ENCODE measurements around the gene NME9. TPM values are rescaled to one million over a fixed set of nuclear protein-coding genes. Genes with fewer than 3 reads are reported as not detected.
"Not testable (repeated sequence)": the region's sequence is repeated elsewhere in the genome, so short reads cannot be mapped to it uniquely, and the experiment has no call there.

NME9 gene, protein sequence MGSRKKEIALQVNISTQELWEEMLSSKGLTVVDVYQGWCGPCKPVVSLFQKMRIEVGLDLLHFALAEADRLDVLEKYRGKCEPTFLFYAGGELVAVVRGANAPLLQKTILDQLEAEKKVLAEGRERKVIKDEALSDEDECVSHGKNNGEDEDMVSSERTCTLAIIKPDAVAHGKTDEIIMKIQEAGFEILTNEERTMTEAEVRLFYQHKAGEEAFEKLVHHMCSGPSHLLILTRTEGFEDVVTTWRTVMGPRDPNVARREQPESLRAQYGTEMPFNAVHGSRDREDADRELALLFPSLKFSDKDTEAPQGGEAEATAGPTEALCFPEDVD
- polyA plus RNA-seq (ENCODE audit: insufficient read length): 0.90 TPM

DNA sequence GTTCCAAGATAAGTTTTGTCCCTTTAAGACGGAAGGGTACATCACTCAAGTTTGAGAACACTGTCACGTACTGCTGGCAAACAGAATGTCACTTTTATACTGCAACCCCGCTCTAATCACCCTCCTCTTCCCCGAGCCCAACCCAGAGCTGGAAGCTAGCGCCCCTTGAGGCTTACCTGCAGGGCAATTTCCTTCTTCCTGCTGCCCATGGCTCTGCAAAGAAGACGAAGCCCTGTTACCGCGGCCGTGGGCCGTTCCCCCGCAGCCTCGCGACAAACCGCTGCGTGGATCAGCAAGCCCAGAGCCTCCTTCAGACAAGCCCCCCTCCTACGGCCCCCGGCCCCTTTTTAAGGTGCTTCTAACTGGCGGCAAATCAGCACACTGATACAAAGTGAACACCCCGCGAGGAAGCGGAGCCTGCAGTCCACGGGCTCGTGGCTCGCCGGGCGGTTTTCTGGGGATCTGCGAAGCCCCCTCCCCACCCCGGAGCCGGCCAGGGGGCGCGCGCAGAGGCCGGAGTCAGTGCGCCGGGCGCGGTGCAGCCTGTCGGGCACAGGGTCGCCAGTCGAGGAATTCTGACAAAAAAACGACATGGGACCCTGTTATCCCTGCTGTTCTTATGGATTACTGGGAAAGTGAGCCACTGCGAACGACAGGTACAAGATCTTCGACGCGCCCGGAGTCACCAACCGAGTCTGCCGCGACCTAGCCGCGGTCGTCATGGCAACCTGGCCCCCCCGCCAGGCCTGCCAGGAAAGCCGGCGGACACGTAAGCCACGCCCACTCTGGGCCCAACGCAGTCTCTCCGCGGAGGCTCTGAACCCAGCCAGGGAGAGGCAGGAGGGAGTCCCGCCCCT is at the start of gene NME9:
Gene NME9, minus strand, starts transcription at position 725 of the 857 bp plus-strand sequence. Its CDS starts 516 bp downstream, at position 209.
- no peak for DNase-seq (ENCODE audit: low read depth)

DNA sequence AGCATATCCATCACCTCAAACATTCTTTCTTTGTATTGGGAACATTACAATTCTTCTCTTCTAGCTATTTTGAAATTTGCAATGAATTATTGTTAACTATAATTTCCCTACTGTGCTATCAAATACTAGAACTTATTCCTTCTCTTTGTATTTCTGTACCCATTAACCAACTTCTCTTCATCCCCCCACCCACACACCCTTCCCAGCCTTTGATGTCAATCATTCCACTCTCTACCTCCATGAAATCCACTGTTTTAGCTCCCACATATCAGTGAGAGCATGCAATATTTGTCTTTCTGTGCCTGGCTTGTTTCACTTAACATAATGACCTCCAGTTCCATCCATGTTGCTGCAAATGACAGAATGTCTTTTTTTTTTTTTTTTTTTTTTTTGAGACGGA is 49.3 kb upstream of the NME9 start:
- DNase-seq (ENCODE audit: low read depth): no peak

DNA sequence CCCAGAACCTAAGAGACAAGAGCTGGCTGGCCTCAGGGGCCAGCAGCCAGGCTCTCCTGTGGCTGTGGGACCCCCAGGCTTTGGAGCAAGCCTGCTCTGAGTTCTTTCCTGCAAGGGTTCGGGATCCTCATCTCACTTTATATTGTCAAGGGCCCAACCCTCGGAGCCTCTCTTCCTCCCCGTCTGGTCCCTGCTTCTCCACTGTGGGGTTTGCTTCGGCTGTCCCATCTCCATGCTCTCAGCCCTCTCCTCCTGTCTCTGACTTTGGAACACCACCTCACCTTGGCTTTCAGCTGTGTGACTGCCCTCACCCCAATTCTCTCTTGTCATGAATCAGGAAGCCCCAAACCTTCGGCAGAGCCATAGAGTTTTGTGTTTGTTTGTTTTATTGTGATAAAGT is 48.7 kb upstream of the NME9 start:
- no peak for DNase-seq (ENCODE audit: low read depth)

DNA sequence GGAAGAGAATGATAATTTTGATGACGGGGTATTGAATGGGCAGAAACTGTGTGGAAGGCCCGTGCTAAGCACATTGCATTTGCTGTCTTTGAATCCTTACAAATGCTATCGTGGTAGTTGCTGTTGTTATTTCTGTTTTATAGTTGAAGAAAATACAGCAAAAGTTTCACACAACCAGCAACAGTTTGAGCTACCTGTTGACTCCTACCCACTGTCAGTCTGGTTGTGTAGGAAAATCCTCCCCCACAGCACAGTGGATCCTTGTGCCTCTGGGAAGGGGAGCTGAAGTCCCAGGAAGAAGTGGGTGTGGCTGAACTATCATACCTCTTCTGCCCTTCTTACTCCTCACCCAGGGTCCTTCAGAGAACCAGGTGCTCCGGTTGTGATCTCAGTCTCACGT is 48.2 kb upstream of the NME9 start:
- no peak for DNase-seq (ENCODE audit: low read depth)

DNA sequence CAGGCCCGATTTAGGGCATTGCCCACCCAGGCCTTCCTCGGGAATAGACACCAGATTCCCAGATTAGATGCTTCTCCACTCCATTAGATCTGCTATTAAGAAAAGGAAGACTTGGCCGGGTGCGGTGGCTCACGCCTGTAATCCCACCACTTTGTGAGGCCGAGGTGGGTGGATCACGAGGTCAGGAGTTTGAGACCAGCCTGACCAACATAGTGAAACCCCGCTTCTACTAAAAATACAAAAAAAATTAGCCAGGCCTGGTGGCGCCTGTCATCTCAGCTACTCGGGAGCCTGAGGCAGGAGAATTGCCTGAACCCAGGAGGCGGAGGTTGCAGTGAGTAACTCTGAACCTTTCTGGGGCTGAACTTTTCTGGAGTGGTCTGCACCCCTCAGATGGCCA is 47.6 kb upstream of the NME9 start:
- not testable (repeated sequence) for DNase-seq (ENCODE audit: low read depth)

DNA sequence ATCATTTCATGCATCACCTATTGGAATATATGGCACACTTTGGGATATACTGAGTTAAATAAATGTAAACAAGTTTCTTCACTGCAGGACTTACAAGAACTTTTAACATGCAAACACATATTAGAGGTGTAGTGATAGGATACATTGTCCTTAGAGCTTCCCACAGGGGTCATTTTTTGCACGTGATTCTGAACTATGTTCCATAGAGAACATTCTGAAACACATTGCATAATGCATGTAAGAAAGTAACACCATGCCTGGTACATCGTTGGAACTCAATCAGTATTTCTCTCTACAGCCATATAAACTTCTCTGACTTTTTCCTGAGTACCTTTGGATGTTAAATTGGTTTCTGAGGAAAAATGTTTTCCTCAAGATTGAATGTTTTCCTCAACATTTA is 47.0 kb upstream of the NME9 start:
- DNase-seq (ENCODE audit: low read depth): no peak

DNA sequence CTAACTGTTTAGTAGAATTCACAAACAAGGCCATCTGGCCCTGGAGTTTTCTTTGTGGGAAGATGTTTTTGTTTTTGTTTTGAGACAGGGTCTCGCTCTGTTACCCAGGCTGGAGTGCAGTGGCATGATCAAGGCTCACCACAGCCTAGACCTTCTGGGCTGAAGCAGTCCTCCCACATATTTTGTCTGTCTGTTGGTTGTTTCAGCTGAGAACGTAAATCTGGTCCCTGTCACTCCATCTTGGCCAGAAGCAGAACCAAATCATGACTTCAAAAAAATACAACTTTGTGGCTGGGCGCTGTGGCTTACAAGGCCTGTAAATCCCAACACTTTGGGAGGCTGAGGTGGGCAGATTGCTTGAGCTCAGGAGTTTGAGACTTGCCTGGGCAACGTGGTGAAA is 45.8 kb upstream of the NME9 start:
- no peak for DNase-seq (ENCODE audit: low read depth)

GRCh38 chr3:138374573-138375134 is 45.0 kb upstream of the NME9 start:
- DNase-seq (ENCODE audit: low read depth): no peak

DNA sequence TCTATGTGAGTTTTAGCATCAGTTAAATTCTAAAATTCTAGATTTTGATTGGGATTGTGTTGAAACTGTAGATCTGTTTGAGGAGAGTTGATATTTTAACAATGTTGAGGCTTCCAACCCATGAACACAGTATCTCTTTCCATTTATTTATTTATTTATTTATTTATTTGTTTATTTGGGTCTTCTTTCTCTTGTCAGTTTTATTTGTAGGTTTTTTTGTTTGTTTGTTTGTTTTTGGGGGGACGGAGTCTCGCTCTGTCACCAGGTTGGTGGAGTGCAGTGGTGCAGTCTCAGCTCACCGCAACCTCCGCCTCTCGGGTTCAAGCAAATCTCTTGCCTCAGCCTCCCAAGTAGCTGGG is 44.1 kb upstream of the NME9 start:
- DNase-seq (ENCODE audit: low read depth): no peak

DNA sequence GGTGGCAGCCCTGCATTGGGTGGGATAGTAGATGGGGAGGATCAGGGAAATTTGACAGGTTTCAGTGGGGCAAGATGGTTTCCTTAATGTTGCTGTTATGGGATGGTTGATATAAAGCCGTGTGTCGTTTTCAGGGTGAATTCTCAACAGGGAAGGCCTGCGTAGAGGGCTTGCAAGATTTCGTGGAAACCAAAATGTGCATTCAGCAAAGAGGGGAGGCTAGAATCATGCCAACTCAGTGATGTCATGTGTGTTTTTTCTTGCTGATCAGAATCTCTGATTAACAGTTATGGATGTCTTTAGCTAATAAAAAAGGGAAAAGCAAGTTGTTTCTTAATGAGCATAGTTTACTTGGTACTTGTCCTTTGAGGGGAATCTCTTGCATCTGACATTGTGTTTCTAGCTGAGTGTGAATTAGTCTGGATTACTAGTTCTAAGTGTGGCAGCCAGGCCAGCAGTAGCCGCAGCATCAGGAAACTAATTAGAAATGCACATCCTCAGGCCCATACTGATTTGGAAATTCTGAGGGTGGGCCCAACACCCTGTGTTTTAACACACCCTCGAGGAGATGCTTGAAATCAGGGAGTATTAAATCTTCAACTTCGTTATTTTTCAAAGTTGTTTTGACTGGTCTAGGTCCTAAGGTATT is 43.6 kb upstream of the NME9 start:
- DNase-seq (ENCODE audit: low read depth): no peak

- no peak for DNase-seq (ENCODE audit: low read depth)
Observed at GRCh38 chr3:138371070-138371965, 41.7 kb upstream of the NME9 start.

DNA sequence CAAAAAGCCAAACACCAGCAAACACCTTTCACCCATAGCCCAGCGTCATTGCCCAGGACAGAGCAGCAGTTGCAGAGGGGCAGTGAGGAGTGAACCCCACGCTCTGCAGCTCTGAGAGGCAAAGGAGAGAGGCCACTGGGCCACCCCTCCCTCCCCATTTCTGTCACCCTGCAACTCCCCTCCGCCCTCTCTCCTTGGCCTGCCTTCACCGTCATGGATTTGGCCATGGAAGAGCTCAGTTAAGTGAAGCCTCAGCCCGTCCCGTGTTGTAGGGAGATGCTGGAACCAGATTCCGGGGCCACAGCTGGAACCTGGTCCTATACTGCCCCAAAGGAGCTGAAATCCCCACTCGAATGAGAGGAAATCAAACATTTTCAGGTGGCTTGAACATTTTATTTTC is 40.7 kb upstream of the NME9 start:
- no peak for DNase-seq (ENCODE audit: low read depth)

- no peak for DNase-seq (ENCODE audit: low read depth)
Observed at GRCh38 chr3:138369151-138369900, 39.7 kb upstream of the NME9 start.

- DNase-seq (ENCODE audit: low read depth): no peak
Observed at GRCh38 chr3:138367911-138368310, 38.3 kb upstream of the NME9 start.

GRCh38 chr3:138367326-138367850 is 37.7 kb upstream of the NME9 start:
- no peak for DNase-seq (ENCODE audit: low read depth)

DNA sequence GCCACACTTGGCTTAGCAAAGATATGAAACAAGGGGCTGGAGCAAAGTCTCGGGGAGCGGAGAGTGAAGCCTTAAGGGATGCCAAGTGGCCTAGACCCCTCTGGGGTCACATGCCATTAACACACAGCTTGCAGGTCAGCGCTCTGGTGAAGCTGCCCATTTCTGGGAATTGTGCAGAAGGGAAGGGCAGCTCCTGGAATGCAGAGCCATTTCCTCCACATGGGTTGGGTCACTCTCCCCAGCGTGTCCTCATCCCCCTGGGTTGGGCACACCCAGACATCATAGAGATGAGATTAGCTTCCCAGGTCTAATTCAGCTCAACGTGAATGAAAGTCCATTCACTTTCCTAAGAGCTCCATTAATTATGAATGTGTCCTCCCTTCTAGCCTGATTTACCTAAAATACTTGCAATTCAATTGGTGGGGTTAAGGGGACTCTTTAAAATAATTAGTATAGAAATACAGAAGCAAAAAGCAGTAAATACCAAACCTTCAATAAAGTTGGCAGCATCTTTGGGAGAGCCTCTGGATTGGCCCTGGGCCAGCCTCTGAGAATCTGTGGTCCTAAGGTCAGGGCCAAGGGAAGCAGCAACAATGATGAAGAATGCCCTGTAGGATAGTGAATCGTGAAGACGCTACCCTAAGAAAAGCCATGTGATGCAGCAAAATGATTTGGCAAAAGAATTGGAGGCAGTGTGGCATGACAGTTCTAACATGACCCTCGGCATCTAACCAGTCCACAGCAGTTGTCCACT is 36.5 kb upstream of the NME9 start:
- DNase-seq (ENCODE audit: low read depth): no peak

- DNase-seq (ENCODE audit: low read depth): no peak
Observed at GRCh38 chr3:138365253-138365555, 35.6 kb upstream of the NME9 start.

- DNase-seq (ENCODE audit: low read depth): no peak
Observed at GRCh38 chr3:138364356-138365252, 35.0 kb upstream of the NME9 start.

- no peak for DNase-seq (ENCODE audit: low read depth)
Observed at GRCh38 chr3:138363322-138363721, 33.7 kb upstream of the NME9 start.

All from forelimb muscle (tissue), 1 donor.